IPS-15b (cell line): ENCODE data around the gene GSTP1.
"Not testable (repeated sequence)": the region's sequence is repeated elsewhere in the genome, so short reads cannot be mapped to it uniquely, and the experiment has no call there.

Experiments
- H3K27me3 ChIP-seq: one replicate; pipeline ENCODE4 v1.6.1; 2013; ENCODE audit warnings: low read length; ENCODE audit not compliant: control insufficient read depth, insufficient read depth
- H3K36me3 ChIP-seq: one replicate; pipeline ENCODE4 v1.6.1; 2013; ENCODE audit warnings: low read length; ENCODE audit not compliant: control insufficient read depth, insufficient read depth
- H3K4me1 ChIP-seq: one replicate; pipeline ENCODE4 v1.6.1; 2013; ENCODE audit warnings: mild to moderate bottlenecking, low read length; ENCODE audit not compliant: control insufficient read depth, insufficient read depth
- H3K4me3 ChIP-seq: one replicate; pipeline ENCODE4 v1.5.1; 2013; ENCODE audit warnings: low read depth, low read length
- H3K9ac ChIP-seq: one replicate; pipeline ENCODE4 v1.6.1; 2013; ENCODE audit warnings: low read depth, mild to moderate bottlenecking, low read length
- H3K9me3 ChIP-seq: one replicate; pipeline ENCODE4 v1.6.1; 2013; ENCODE audit warnings: mild to moderate bottlenecking, low read length; ENCODE audit not compliant: control insufficient read depth, insufficient read depth

The GSTP1 gene

DNA sequence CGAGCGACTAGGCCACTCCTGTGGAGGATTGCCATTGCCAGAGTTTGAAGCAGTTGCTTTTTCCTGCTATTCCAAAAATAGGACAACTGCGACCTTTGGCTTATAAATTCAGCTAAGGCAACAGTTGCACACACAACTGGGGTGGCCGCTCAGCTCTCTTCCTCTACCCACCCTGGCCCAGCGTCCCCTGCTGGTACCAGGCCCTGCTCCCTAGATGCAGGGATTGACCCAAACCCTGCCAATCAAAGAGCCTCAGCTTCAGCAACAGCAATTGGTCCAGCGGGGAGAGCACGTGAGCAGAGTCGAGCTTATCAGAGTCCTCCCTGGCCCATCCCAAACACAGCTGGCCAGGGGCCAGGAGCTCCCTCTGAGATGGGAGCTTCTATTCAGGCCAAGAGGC lies 38.3 kb upstream of the GSTP1 start:
- Histone ChIP-seq H3K4me3 (no peak overlapping the region), H3K9me3 (no peaks in the 10 kb centered on the region), H3K27me3 (no peaks in the 10 kb centered on the region), H3K4me1 (peaks cover 4% of the 10 kb centered on the region), H3K9ac (no peak overlapping the region), H3K36me3 (no peaks in the 10 kb centered on the region)

DNA sequence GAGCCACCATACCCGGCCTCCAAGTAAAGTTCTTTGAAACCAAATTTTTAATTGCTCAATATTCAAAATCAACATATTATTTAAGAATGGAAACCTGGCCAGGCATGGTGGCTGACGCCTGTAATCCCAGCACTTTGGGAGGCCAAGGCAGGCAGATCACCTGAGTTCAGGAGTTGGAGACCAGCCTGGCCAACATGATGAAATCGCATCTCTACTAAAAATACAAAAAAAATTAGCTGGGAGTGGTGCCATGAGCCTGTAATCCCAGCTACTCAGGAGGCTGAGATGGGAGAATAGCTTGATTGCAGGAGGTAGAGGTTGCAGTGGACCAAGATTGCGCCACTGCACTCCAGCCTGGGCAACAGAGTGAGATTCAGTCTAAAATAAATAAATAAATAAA lies 35.5 kb upstream of the GSTP1 start:
- H3K9ac ChIP-seq, H3K9me3 ChIP-seq, H3K4me3 ChIP-seq, H3K27me3 ChIP-seq, H3K4me1 ChIP-seq, H3K36me3 ChIP-seq: not testable (repeated sequence)

DNA sequence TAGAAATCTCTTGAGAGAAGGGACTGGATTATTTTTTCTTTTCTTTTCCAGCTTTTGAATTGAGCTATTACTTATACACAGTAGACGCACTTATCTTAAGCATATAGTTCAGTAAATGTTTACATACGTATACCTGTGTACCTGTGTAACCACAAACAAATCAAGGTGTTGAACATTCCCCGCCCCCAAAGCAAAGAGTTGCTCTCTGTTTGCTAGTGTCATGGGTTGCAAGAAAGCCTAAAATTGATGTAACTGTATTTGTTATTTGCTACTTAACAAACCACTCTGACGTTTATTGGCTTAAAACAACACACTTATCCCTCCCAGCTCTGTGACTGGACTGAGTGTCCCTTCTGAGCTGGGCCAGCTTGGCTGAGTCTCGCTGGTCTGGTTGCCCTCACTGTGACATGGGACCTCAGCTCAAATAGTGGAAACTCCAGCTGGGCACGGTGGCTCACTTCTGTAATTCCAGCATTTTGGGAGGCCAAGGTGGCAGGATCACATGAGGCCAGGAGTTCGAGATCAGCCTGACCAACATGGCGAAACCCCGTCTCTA lies 35.0 kb upstream of the GSTP1 start:
- Histone ChIP-seq H3K4me3 (no peak overlapping the region), H3K36me3 (no peaks in the 10 kb centered on the region), H3K9ac (no peak overlapping the region), H3K4me1 (no peaks in the 10 kb centered on the region), H3K27me3 (no peaks in the 10 kb centered on the region), H3K9me3 (peaks cover 4% of the 10 kb centered on the region)

DNA sequence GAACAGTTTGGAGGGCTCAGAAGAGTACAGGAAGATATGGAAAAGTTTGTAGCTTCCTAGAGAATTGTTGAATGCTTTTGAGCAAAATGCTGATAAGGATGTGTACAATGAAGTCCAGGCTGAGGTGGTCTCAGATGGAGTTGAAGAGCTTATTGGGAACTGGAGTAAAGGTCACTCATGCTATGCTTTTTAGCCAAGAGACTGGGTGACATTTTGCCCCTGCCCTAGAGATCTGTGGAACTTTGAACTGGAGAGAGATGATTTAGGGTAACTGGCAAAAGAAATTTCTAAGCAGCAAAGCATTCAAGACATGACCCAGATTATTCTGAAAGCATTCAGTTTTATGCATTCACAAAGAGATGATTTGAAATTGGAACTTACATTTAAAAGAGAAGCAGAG lies 32.5 kb upstream of the GSTP1 start:
- Histone ChIP-seq H3K27me3 (no peaks in the 10 kb centered on the region), H3K4me1 (no peaks in the 10 kb centered on the region), H3K9me3 (peaks cover 4% of the 10 kb centered on the region), H3K4me3 (no peak overlapping the region), H3K36me3 (no peaks in the 10 kb centered on the region), H3K9ac (no peak overlapping the region)

DNA sequence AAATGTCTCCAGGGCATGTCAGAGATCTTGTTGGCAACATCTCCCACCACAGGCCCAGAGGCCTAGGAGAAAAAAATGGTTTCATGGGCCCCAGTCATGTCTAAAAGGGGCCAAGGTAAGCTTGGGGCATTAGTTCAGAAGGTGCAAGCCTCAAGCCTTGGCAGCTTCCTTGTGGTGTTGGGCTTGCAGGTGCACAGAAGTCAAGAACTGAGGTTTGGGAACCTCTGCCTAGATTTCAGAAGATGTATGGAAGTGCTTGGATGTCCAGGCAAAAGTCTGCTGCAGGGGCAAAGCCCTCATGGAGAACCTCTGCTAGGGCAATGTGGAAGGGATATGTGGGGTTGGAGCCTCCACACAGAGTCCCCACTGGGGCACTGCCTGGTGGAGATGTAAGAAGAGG lies 31.9 kb upstream of the GSTP1 start:
- H3K4me3 ChIP-seq, H3K9ac ChIP-seq, H3K36me3 ChIP-seq, H3K27me3 ChIP-seq, H3K4me1 ChIP-seq, H3K9me3 ChIP-seq: not testable (repeated sequence)

DNA sequence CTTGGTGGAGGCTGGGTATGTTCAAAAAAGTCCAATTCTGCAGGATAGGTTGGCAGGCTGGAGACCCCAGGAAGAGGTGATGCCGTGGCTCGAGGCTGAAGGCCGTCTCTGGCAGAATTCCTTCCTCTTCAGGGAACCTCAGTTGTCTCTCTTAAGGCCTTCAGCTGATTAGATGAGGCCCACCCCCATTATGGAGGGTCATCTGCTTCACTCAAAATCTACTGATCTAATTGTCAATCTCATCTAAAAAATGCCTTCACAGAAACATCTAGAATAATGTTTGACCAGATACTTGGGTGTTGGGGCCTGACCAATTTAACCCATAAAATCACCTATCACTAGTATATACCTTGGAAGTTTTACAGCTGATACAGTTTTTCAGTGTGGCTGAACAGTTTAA lies 27.4 kb upstream of the GSTP1 start:
- Histone ChIP-seq H3K36me3 (no peaks in the 10 kb centered on the region), H3K9me3 (peaks cover 4% of the 10 kb centered on the region), H3K9ac (no peak overlapping the region), H3K4me1 (no peaks in the 10 kb centered on the region), H3K4me3 (no peak overlapping the region), H3K27me3 (no peaks in the 10 kb centered on the region)

DNA sequence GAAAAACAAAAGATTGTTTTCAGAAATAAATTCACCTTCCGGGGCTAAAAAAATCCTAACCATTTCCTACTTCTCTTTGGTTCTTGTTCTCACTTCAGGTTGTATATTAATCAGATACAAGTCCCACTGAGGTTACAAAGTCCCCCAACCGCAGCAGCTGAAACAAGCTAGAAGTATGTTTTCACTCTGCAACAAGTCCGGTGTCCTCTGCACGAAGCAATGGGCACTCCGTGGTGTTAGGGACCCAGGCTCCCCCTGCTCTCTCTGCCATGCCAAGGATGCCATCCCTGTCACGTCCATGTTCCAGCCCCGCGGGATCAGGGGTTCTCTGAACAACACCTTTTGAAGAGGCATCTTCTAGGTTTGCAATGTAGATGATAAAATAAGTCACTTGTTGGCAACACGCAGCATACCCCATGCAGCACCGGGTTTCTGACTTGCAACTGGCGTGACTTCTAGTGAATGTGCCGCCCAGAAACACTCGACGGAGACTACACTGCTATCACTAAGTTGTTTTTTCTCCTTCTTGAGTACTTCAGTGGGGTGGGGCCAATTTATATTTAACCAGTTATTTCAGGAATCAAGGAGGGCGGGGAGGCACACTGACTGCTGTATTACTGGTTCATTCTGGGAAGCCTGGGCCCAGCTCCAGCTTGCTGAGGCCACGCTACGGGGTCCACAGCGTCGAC lies 25.4 kb upstream of the GSTP1 start:
- H3K27me3 ChIP-seq, result no peaks in the 10 kb centered on the region
- H3K4me1 ChIP-seq, result peaks cover 3% of the 10 kb centered on the region
- no peaks in the 10 kb centered on the region for H3K9me3 ChIP-seq
- no peaks in the 10 kb centered on the region for H3K36me3 ChIP-seq
- H3K4me3 ChIP-seq, result no peak overlapping the region
- H3K9ac ChIP-seq, result no peak overlapping the region

DNA sequence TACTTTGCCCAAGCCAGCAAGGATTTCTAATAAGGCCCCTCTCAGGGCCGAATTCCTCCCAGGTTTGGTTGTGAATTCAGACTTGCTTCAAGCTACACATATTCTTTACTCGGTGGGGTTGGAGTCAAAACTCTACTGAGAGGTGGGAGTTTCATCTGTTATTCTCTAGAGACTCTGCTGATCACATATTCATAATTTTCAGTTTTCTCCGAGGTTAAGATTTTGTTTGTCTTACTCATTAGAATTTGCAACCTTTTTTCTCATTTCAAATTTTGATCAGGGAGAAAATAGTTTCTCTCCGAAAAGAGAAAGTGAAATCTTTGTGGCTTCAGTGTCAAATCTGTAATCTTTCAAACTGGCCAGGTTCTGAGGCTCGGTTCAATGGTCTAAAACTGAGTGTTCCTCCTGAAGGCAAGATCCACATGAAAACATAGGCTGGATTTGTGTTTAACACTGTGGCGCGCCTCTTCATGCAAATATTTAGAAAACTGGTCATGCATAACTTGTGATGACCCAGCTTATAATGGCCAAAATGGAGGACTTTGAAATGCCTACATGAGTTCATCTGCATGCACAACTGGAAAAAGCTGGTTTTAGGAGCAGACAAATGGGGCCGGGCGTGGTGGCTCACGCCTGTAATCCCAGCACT lies 21.5 kb upstream of the GSTP1 start:
- Histone ChIP-seq H3K9me3 (no peaks in the 10 kb centered on the region), H3K36me3 (no peaks in the 10 kb centered on the region), H3K4me1 (peaks cover 3% of the 10 kb centered on the region), H3K9ac (no peak overlapping the region), H3K4me3 (no peak overlapping the region), H3K27me3 (no peaks in the 10 kb centered on the region)

DNA sequence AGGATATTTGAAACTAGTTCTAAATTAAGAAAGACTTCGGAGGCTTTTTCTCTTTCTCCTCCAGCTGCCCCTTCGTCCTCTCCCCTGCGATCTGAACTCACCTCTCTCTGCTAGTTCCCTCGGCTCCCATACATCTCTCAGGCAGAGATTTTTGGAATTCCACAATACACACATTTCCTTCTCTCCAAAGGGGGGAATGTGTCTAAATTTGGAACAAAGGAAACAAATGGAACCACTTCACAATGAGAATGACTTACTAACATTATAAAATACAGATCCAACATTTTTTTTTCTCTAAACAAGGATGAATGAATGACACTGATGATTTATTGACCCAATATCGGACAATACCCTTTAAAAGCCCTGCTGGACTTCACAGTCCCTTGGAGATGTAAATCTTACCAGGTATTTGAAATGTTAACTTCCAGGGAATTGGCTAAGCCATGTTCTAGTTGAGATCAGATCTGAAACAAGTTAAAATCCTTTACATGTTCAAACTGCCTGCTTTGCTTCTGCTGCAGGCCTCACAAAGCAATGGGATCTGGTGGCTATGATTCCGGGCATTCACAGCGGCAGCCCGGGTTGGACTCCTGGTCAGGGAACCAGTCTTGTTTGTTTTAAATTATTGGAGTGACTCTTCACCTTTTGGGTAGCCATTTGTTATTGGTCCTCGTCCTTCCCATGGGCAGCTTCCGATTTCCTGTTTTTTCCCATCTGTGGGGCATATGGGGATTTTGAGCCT lies 20.5 kb upstream of the GSTP1 start:
- no peaks in the 10 kb centered on the region for H3K9me3 ChIP-seq
- no peak overlapping the region for H3K9ac ChIP-seq
- no peak overlapping the region for H3K4me3 ChIP-seq
- H3K36me3 ChIP-seq, result no peaks in the 10 kb centered on the region
- H3K4me1 ChIP-seq, result peaks cover 3% of the 10 kb centered on the region
- no peaks in the 10 kb centered on the region for H3K27me3 ChIP-seq

DNA sequence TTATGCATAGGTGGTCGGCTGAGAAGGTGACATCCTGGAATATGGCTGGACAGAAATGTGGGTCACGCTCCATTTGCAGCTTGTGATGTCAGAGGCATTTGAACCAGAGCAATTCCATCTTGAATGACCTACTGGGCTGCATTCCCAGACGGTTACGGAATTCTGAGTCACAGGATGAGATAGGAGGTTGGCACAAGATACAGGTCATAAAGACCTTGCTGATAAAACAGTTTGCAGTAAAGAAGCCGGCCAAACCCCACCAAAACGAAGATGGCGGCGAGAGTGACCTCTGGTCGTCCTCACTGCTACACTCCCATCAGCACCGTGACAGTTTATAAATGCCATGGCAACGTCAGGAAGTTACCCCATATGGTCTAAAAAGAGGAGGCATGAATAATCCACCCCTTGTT lies 19.9 kb upstream of the GSTP1 start:
- not testable (repeated sequence) for H3K4me3 ChIP-seq, H3K4me1 ChIP-seq, H3K9ac ChIP-seq

DNA sequence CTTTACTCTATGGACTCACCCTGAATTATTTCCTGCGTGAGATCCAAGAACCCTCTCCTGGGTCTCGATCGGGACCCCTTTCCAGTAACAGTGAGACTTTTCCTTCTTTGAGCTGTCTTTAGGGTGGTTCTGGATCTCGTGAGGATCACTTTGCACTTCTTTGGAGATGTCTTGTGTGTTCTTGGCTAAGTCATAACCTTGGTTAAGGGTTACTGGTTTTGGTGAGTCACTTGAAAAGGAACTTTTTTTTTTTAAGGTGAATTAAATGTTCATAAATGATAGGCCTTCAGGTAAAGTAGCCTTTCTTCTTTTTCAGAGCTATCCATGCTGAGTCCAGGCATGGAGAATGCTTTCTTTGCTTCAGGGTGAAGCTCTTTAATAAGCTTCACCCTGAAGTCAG lies 19.4 kb upstream of the GSTP1 start:
- no peak overlapping the region for H3K4me3 ChIP-seq
- H3K9me3 ChIP-seq, result no peaks in the 10 kb centered on the region
- peaks cover 3% of the 10 kb centered on the region for H3K4me1 ChIP-seq
- H3K36me3 ChIP-seq, result no peaks in the 10 kb centered on the region
- H3K27me3 ChIP-seq, result no peaks in the 10 kb centered on the region
- no peak overlapping the region for H3K9ac ChIP-seq

More for the DNA sequence above, 19.9 kb upstream of the GSTP1 start:
- not testable (repeated sequence) for H3K36me3 ChIP-seq, H3K9me3 ChIP-seq, H3K27me3 ChIP-seq

DNA sequence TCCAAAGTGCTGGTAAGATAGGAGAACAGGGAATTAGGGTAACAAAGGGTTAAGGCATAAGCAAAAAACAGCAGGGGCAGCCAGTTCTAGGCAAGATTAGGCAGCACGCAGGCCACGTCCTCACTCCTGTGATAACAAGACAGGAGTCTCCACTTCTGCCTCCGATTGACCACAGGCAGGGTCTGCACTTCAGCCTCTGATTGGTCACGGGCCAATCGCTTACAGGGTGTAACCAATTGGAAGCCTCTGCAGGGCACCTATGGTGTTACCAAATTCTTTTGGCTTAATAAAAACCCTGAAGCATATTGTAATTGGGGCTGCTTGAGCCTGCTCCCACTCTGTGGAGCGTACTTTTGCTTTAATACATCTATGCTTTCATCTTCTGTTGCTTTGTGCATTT lies 12.2 kb upstream of the GSTP1 start:
- Histone ChIP-seq H3K4me1 (no peaks in the 10 kb centered on the region), H3K27me3 (peaks cover 5% of the 10 kb centered on the region), H3K4me3 (no peak overlapping the region), H3K36me3 (no peaks in the 10 kb centered on the region), H3K9ac (no peak overlapping the region), H3K9me3 (no peaks in the 10 kb centered on the region)
